Measurements from ENCODE around the gene TARS3.

TARS3 gene

GRCh38 chr15:101669744-101670143 is 54.5 kb downstream of the TARS3 start:
- Histone ChIP-seq H3K14ac (ENCODE audit: low read length) (no peak overlapping the region), H3K9ac (ENCODE audit: low read depth, low read length, poor library complexity) (no peak overlapping the region), H3K79me1 (ENCODE audit: low read depth, low read length) (no peaks in the 10 kb centered on the region), H3K4me1 (ENCODE audit: control insufficient read depth in 2 of 2, insufficient read depth in 1 of 2, low read depth in 1 of 2, low read length in 2 of 2) (no peaks in the 10 kb centered on the region), H3K9me3 (replicated peaks in 1 of 2; ENCODE audit: control insufficient read depth in 2 of 2, insufficient read depth in 1 of 2, low read depth in 1 of 2, low read length in 2 of 2) (peaks cover 2 to 9% of the 10 kb centered on the region in 2 donors), H2BK5ac (ENCODE audit: low read length) (no peak overlapping the region), H3K27me3 (ENCODE audit: control insufficient read depth in 3 of 3, insufficient read depth in 3 of 3, low read depth in 1 of 3, low read length in 3 of 3) (no peaks in the 10 kb centered on the region), H2AFZ (ENCODE audit: low read length) (no peak overlapping the region), H3K4ac (ENCODE audit: low read length) (no peak overlapping the region), H4K8ac (ENCODE audit: low read depth, low read length) (no peak overlapping the region), H2AK5ac (ENCODE audit: low read depth, low read length) (no peak overlapping the region), H3K4me3 (ENCODE audit: low read length in 2 of 2) (no peak overlapping the region), H3K4me2 (ENCODE audit: insufficient read depth, low read length, poor library complexity, severe bottlenecking) (no peak overlapping the region), H3K27ac (replicated peaks; ENCODE audit: low read length) (no peak overlapping the region), H3K23ac (ENCODE audit: low read depth, low read length, poor library complexity) (no peak overlapping the region), H2BK12ac (ENCODE audit: low read length) (no peak overlapping the region), H3K18ac (ENCODE audit: low read length) (no peak overlapping the region), H4K91ac (ENCODE audit: low read depth, low read length, poor library complexity) (no peak overlapping the region), H3K36me3 (replicated peaks in 1 of 2; ENCODE audit: control insufficient read depth in 2 of 2, insufficient read depth in 2 of 2, low read length in 2 of 2) (peaks cover 4 to 53% of the 10 kb centered on the region in 2 donors), H2BK15ac (ENCODE audit: low read length) (no peak overlapping the region), H2BK120ac (ENCODE audit: low read depth, low read length) (no peak overlapping the region)
- DNase-seq (ENCODE audit: low spot score) = no peak
- no CpG with 5 or more reads among the region's 3 CpGs for WGBS, 2 donors (ENCODE audit: extremely low coverage in 2 of 2, insufficient read length in 2 of 2, insufficient replicate concordance in 1 of 2)

GRCh38 chr15:101667881-101668280 is 56.4 kb downstream of the TARS3 start:
- Histone ChIP-seq H4K8ac (ENCODE audit: low read depth, low read length) (no peak overlapping the region), H3K9me3 (replicated peaks in 1 of 2; ENCODE audit: control insufficient read depth in 2 of 2, insufficient read depth in 1 of 2, low read depth in 1 of 2, low read length in 2 of 2) (peaks cover 2 to 9% of the 10 kb centered on the region in 2 donors)
- no CpG with 5 or more reads among the region's 1 CpG for WGBS, 2 donors (ENCODE audit: extremely low coverage in 2 of 2, insufficient read length in 2 of 2, insufficient replicate concordance in 1 of 2)

GRCh38 chr15:101664303-101664913 is 59.9 kb downstream of the TARS3 start:
- Histone ChIP-seq H3K4me3 (ENCODE audit: low read length in 2 of 2) (no peak overlapping the region), H2BK5ac (ENCODE audit: low read length) (no peak overlapping the region), H3K9ac (ENCODE audit: low read depth, low read length, poor library complexity) (no peak overlapping the region), H2BK12ac (ENCODE audit: low read length) (no peak overlapping the region), H3K9me3 (replicated peaks in 1 of 2; ENCODE audit: control insufficient read depth in 2 of 2, insufficient read depth in 1 of 2, low read depth in 1 of 2, low read length in 2 of 2) (peaks cover 0 to 9% of the 10 kb centered on the region in 2 donors), H3K4me1 (ENCODE audit: control insufficient read depth in 2 of 2, insufficient read depth in 1 of 2, low read depth in 1 of 2, low read length in 2 of 2) (no peaks in the 10 kb centered on the region), H3K14ac (ENCODE audit: low read length) (no peak overlapping the region), H2AFZ (ENCODE audit: low read length) (no peak overlapping the region), H3K4ac (ENCODE audit: low read length) (no peak overlapping the region), H3K4me2 (ENCODE audit: insufficient read depth, low read length, poor library complexity, severe bottlenecking) (no peak overlapping the region), H4K91ac (ENCODE audit: low read depth, low read length, poor library complexity) (no peak overlapping the region), H2BK120ac (ENCODE audit: low read depth, low read length) (no peak overlapping the region), H3K79me1 (ENCODE audit: low read depth, low read length) (no peaks in the 10 kb centered on the region), H3K36me3 (replicated peaks in 1 of 2; ENCODE audit: control insufficient read depth in 2 of 2, insufficient read depth in 2 of 2, low read length in 2 of 2) (peaks cover 0 to 13% of the 10 kb centered on the region in 2 donors), H3K18ac (ENCODE audit: low read length) (no peak overlapping the region), H2BK15ac (ENCODE audit: low read length) (no peak overlapping the region), H2AK5ac (ENCODE audit: low read depth, low read length) (no peak overlapping the region), H3K23ac (ENCODE audit: low read depth, low read length, poor library complexity) (no peak overlapping the region), H3K27ac (replicated peaks; ENCODE audit: low read length) (no peak overlapping the region), H4K8ac (ENCODE audit: low read depth, low read length) (no peak overlapping the region), H3K27me3 (ENCODE audit: control insufficient read depth in 3 of 3, insufficient read depth in 3 of 3, low read depth in 1 of 3, low read length in 3 of 3) (no peaks in the 10 kb centered on the region)
- WGBS, 2 donors (ENCODE audit: extremely low coverage in 2 of 2, insufficient read length in 2 of 2, insufficient replicate concordance in 1 of 2) = no CpG with 5 or more reads among the region's 9 CpGs
- DNase-seq (ENCODE audit: low spot score) = no peak

More at GRCh38 chr15:101667881-101668280, 56.4 kb downstream of the TARS3 start:
- no peak overlapping the region for H2BK12ac ChIP-seq (ENCODE audit: low read length)
- H2AK5ac ChIP-seq (ENCODE audit: low read depth, low read length) = no peak overlapping the region
- no peak overlapping the region for H3K4me2 ChIP-seq (ENCODE audit: insufficient read depth, low read length, poor library complexity, severe bottlenecking)
- H3K14ac ChIP-seq (ENCODE audit: low read length) = no peak overlapping the region
- H3K9ac ChIP-seq (ENCODE audit: low read depth, low read length, poor library complexity) = no peak overlapping the region
- no peak for DNase-seq (ENCODE audit: low spot score)
- no peak overlapping the region for H2AFZ ChIP-seq (ENCODE audit: low read length)
- no peak overlapping the region for H3K23ac ChIP-seq (ENCODE audit: low read depth, low read length, poor library complexity)
- H4K91ac ChIP-seq (ENCODE audit: low read depth, low read length, poor library complexity) = no peak overlapping the region
- H2BK5ac ChIP-seq (ENCODE audit: low read length) = no peak overlapping the region
- H2BK120ac ChIP-seq (ENCODE audit: low read depth, low read length) = no peak overlapping the region
- H3K4ac ChIP-seq (ENCODE audit: low read length) = no peak overlapping the region
- H3K27ac ChIP-seq (replicated peaks; ENCODE audit: low read length) = no peak overlapping the region
- no peaks in the 10 kb centered on the region for H3K4me1 ChIP-seq (ENCODE audit: control insufficient read depth in 2 of 2, insufficient read depth in 1 of 2, low read depth in 1 of 2, low read length in 2 of 2)
- no peaks in the 10 kb centered on the region for H3K79me1 ChIP-seq (ENCODE audit: low read depth, low read length)
- H3K27me3 ChIP-seq (ENCODE audit: control insufficient read depth in 3 of 3, insufficient read depth in 3 of 3, low read depth in 1 of 3, low read length in 3 of 3) = no peaks in the 10 kb centered on the region
- no peak overlapping the region for H3K4me3 ChIP-seq (ENCODE audit: low read length in 2 of 2)
- H2BK15ac ChIP-seq (ENCODE audit: low read length) = no peak overlapping the region
- H3K36me3 ChIP-seq (replicated peaks in 1 of 2; ENCODE audit: control insufficient read depth in 2 of 2, insufficient read depth in 2 of 2, low read length in 2 of 2) = peaks cover 3 to 39% of the 10 kb centered on the region in 2 donors
- H3K18ac ChIP-seq (ENCODE audit: low read length) = no peak overlapping the region

- no peak overlapping the region for H2BK5ac ChIP-seq (ENCODE audit: low read length)
- WGBS, 2 donors (ENCODE audit: extremely low coverage in 2 of 2, insufficient read length in 2 of 2, insufficient replicate concordance in 1 of 2) = no CpG with 5 or more reads among the region's 1 CpG
Measured at GRCh38 chr15:101662203-101662602, 62.1 kb downstream of the TARS3 start.

More at GRCh38 chr15:101662203-101662602, 62.1 kb downstream of the TARS3 start:
- Histone ChIP-seq H3K14ac (ENCODE audit: low read length) (no peak overlapping the region), H3K27ac (replicated peaks; ENCODE audit: low read length) (no peak overlapping the region), H2AFZ (ENCODE audit: low read length) (no peak overlapping the region), H3K36me3 (replicated peaks in 1 of 2; ENCODE audit: control insufficient read depth in 2 of 2, insufficient read depth in 2 of 2, low read length in 2 of 2) (peaks cover 0 to 5% of the 10 kb centered on the region in 2 donors), H2AK5ac (ENCODE audit: low read depth, low read length) (no peak overlapping the region), H2BK120ac (ENCODE audit: low read depth, low read length) (no peak overlapping the region), H4K8ac (ENCODE audit: low read depth, low read length) (no peak overlapping the region), H3K23ac (ENCODE audit: low read depth, low read length, poor library complexity) (no peak overlapping the region), H3K4me3 (ENCODE audit: low read length in 2 of 2) (no peak overlapping the region), H3K9me3 (replicated peaks in 1 of 2; ENCODE audit: control insufficient read depth in 2 of 2, insufficient read depth in 1 of 2, low read depth in 1 of 2, low read length in 2 of 2) (peaks cover 0 to 7% of the 10 kb centered on the region in 2 donors), H3K18ac (ENCODE audit: low read length) (no peak overlapping the region), H3K4me2 (ENCODE audit: insufficient read depth, low read length, poor library complexity, severe bottlenecking) (no peak overlapping the region), H3K27me3 (ENCODE audit: control insufficient read depth in 3 of 3, insufficient read depth in 3 of 3, low read depth in 1 of 3, low read length in 3 of 3) (no peaks in the 10 kb centered on the region), H2BK12ac (ENCODE audit: low read length) (no peak overlapping the region), H3K79me1 (ENCODE audit: low read depth, low read length) (no peaks in the 10 kb centered on the region), H4K91ac (ENCODE audit: low read depth, low read length, poor library complexity) (no peak overlapping the region), H3K4ac (ENCODE audit: low read length) (no peak overlapping the region), H3K9ac (ENCODE audit: low read depth, low read length, poor library complexity) (no peak overlapping the region), H3K4me1 (ENCODE audit: control insufficient read depth in 2 of 2, insufficient read depth in 1 of 2, low read depth in 1 of 2, low read length in 2 of 2) (no peaks in the 10 kb centered on the region), H2BK15ac (ENCODE audit: low read length) (no peak overlapping the region)
- DNase-seq (ENCODE audit: low spot score) = no peak
